NCI-H2081 treated with DMSO at 0.1 percent for 48 hours (cell line): ENCODE data around the gene TTYH1.

Experiments
- DNase-seq: peaks from one replicate; lab custom pipeline; 2025; lab: John Stamatoyannopoulos, UW

TTYH1 gene

DNA sequence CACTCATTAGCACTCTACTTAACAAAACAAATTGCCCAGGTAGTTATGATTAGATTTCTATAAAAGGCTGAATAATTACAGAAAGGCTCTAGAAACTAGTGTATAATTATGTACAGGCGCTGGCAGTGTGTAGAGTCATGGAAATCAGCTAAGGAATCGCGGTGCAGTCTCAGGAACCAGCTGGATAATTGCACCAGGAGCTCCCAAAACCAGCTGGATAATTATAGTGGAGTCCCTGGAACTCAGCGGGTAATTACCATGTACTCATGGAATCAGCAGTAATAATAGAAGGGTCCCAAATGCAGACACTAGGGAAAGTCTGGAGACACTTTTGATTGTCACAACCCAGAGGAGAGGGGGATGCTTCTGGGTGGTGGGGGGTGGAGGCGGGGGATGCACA, 23.2 kb upstream of the TTYH1 start:
- no peak for DNase-seq

DNA sequence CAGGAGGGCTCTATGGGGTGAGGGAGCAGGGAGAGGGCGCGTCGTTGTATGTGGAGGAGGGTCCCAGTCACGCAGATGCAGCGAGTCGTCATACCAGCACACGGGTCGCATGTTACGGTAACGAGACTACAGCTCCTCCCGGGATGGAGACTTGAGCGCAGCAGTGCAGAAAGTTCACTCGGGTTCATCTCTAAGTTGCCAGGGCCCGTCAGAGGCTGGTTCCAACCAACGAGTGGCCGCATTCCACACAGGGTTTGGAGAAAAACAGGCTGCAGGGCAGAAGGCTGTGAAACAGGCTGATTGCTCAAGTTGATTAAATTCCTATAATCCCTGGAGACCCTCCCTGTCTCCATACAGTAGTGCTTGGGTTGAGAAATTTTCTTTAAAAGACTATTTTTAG, 21.9 kb upstream of the TTYH1 start:
- DNase-seq, result no peak

DNA sequence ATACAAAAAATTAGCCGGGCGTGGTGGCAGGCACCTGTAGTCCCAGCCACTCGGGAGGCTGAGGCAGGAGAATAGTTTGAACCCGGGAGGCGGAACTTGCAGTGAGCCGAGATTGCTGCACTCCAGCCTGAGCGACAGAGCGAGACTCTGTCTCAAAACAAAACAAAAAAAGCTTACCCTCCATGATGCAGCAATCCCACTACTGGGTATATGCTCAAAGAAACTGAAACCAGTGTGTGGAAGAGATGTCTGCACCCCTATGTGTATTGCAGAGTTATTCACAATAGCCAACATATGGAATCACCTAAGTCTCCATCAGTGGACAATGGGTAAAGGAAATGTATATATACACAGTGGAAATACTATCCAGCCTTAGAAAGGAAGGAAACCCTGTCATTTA, 19.6 kb upstream of the TTYH1 start:
- DNase-seq, result no peak

DNA sequence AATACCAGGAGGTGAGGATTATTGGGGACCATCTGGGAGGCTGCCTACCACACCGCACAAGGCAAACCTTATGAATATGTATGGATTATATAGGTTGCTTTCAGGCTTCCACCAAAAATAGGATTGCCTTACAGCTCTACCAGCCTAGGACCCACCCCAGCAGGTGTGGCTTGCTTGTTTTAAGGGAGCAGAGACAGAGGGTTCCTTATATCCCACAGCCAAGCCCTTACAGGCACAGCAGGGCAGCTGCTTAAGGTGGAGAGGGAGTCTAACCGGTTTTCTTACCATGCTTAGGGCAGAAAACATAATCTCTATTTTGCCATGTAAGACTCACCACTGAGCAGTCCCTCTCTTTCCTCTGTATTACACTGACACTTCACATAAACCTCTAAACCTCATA, 16.1 kb upstream of the TTYH1 start:
- no peak for DNase-seq

DNA sequence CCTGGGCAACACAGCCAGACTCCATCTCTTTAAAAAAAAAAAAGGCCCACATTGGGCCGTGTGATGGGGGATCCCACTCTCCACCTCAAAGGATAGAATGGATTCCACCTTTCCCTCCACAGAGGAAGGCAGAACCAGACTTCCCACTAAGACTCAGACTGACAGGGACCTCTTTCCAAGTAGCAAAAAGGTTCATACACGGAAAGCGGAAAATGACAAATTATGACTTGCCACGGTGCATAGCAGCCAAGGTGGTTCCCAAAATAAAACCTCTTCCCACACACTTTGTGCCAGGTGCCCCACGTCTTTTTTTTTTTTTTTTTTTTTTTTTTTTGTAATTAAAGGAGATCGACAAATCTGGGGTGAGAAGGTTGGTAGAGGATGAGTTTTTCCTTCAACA, 14.4 kb upstream of the TTYH1 start:
- no peak for DNase-seq

DNA sequence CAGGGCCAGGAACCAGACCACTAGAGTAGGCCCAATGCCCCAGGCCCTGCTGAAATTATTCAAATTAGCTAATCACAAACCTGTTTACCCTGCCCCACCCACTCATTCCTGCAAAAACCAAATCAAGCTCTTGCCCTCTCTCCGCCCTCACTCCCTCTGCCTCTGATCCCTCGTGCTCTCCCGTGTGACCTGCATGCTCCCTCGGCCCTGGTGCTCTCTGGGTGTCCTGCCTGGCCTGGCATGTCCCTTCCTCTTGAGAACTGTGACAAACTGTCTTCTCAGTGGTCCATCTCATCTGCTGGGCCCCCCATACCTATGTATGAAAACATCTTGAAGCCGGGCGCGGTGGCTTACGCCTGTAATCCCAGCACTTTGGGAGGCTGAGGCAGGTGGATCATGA, 12.2 kb upstream of the TTYH1 start:
- no peak for DNase-seq

DNA sequence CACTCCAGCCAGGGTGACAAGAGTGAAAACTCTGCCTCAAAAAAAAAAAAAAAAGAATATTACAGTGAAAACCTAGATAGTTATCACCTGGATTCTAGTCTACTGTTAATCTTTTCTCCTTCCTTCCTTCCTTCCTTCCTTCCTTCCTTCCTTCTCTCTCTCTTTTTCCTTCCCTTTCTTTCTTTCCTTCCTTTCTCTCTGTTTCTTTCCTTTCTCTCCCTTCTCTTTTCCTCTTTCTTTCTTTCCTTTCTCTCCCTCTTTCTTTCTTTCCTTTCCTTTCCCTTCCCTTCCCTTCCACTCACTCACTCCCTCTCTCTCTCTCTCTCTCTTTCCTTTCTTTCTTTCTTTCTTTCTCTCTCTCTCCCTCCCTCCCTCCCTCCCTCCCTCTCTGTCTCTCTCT, 9.6 kb upstream of the TTYH1 start:
- DNase-seq, result no peak

DNA sequence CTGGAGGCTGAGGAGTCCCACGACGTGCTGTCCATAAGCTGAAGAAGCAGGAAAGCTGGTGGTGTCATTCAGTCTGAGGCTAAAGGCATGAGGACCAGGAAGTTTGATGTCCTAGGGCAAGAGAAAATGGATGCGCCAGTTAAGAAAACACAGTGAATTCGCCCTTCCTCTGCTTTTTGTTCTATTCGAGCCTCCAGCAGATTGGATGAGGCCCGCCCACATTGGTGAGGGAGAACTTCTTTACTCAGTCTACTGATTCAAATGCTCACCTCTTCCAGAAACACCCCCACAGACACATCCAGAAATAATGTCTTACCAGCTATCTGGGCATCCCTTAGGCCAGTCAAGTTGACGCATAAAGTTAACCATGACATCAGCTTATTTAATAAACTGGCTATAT, 7.5 kb upstream of the TTYH1 start:
- DNase-seq, result no peak

DNA sequence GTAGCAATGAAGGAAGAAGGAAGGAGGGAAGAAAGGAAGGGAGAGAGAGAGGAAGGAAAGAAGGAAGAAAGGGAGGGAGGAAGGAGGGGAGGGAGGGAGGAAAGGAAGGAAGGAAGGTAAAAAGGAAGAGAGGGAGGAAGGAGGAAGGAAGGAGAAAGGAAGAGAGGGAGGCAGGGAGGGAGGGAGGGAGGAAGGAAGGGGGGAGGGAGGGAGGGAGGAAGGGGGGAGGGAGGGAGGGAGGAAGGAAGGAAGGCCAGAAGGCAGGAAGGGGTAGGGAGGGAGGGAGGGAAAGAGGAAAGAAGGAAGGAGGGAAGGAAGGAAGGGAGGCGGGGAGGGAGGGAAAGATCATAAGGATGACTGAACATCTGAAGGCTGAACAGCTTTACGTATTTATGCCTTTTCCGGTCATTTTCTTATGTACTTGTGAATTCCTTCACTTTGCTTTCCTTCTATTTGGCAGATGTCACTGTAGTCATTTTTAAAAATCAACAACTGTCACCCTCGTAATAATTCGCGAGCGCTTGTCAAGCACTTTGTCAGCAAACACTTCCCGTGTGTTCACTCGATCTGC, 6.7 kb upstream of the TTYH1 start:
- no peak for DNase-seq

DNA sequence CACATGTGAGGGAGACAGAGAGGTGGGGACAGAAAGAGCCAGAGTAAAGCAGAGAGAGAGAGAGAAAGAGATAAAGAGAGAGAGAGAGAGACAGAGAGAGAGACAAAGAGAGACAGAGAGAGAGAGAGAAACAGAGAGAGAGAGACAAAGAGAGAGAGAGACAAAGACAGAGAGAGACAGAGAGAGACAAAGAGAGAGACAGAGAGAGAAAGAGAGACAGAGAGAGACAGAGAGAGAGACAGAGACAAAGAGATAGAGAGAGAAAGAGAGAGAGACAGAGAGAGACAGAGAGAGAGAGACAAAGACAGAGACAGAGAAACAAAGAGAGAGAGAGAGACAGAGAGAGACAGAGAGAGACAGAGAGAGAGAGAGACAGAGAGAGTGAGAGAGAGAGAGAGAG, 4.2 kb upstream of the TTYH1 start:
- DNase-seq, result no peak

DNA sequence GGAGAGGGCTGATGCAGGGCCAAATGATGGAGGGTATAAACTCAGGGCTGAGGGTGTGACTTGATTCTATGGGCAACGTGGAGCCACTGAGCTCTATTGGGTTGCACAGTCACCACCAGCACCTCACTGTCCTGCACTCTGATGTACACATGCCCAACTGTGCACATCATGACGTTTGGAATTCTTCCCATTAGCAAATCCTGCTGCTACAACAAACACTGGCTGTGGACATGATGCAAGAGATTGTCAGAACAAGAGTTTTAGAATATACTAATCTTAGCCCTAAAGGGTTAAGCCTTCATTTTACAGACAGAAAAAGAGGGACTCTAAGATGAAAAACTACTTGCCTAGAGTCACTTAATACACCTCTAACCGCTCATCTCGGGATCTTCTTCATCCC, 2.4 kb upstream of the TTYH1 start:
- no peak for DNase-seq

DNA sequence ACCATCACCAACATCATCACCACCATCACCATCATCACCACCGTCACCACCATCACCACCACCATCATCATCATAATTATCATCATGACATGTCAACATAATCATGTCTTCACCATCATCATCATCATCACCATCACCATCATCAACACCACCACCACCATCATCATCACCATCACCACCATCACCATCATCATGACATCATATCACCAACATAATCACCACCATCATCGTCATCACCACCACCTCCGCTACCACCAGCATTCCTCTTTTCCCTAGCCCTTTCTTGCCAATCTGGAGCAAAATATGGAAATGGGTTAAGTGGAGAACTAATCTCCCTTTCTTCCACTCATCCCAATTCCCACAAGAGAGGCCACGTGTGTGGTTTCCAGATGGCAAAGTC, 1.1 kb upstream of the TTYH1 start:
- DNase-seq, result no peak

DNA sequence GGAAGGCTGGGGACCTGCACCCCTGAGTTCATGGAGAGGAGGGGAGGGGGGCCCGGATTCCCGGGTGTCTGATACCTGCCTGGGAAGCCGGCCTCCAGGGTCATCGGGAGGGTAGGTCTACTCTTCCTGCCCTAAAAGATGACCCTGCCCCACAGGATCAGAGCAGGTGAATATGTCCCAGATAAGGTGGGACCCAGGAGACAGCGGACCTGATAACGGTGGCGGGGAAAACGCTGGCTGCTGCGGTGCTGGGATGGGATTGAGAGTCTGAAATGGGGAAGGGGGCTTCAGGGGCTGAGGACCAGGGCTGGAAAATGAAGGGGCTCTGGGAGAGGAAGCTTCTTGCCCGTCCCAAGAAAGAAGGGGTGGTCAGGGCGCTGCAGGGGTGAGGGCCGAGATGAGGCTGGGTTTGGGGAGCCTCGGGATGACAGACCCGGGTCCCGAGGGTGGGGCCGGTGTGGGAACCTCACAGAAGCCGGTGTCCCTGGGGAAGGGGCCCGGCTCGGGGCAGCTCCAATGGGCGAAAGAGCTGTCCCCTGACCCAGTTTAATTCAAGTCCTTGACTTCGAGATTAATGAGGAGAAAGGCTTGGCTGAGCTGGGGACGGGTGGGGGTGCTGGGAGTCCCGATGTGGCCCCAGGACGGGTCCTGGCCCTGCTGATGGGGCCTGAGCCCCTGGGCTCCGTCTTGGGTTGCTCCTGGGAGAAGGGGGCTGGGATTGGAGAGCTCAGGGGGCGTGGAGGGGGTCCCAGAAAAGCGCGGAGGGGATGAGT, 823 bp downstream of the TTYH1 start:
- no peak for DNase-seq

DNA sequence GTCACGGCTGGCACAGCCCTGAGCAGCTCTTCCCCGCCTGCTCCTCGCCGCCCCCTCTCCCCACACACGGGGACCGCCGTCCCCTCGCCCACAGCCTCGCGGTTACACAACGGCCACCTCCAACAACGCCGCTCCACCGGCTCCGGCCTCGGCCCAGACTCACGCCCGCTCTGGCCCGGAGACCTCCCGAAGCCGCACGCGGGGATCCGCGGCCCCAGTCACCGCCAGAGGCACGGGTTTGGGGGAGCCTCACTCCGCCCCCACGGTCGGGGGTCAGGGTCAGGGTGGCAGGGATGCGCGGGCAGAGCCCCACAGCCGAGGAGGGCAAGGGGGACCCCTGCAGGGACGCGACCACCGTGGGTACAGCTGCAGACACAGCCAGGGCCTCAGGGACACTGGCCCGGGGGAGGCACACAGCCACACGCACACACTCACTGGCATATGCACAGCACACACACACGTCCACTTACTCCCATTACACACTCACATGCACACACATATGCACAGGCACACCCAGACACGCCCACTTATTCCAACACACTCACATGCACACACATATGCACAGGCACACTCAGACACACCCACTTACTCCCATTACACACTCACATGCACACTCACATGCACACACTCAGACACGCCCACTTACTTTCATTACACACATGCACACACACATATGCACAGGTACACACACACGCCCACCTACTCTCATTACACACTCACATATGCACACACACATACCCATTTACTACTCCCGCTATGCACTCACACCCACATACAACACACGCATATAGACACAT, 1.6 kb downstream of the TTYH1 start:
- no peak for DNase-seq

DNA sequence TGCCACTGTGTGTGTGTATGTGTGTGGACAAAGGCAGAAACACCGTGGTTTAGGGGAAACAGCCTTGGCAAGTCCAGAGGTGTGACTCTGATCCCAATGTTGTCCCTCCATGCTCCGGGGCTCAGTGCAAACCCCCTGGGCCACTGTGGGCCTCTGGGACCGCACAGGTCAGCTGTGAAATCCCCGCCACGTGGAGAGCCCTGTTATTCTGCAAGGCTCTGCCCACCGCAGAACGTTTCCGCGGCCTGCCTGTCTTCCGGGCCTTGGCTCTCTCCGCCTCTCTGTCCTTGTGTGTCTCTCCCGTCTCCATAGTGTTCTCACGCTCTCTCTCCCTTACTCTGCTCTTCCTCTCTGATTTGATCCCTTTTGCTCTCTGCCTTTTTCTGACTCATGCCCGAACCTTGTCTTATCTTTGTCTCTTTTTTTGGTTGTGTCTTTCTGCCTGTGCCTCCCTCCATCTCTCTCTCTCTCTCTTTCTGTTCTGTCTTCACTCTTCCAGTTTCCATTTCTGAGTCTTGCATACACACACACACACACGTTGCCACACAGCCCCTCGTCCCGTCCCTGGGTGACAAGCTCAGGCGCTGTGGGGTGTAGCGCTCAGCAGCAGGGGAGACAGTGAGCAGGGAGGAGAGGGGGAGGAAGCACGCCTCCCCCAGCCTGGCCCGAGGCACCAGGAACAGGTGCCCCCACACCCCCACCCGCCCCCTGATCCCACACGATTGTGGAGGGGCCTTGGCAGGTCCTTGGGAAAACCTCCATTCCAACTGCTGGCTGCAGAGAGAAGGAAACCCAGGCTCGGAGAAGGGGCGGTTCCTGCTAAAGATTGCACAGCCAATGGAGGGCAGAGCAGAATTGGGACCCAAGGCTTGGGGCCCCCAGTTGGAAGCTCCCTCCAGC, 3.0 kb downstream of the TTYH1 start:
- DNase-seq, result no peak

DNA sequence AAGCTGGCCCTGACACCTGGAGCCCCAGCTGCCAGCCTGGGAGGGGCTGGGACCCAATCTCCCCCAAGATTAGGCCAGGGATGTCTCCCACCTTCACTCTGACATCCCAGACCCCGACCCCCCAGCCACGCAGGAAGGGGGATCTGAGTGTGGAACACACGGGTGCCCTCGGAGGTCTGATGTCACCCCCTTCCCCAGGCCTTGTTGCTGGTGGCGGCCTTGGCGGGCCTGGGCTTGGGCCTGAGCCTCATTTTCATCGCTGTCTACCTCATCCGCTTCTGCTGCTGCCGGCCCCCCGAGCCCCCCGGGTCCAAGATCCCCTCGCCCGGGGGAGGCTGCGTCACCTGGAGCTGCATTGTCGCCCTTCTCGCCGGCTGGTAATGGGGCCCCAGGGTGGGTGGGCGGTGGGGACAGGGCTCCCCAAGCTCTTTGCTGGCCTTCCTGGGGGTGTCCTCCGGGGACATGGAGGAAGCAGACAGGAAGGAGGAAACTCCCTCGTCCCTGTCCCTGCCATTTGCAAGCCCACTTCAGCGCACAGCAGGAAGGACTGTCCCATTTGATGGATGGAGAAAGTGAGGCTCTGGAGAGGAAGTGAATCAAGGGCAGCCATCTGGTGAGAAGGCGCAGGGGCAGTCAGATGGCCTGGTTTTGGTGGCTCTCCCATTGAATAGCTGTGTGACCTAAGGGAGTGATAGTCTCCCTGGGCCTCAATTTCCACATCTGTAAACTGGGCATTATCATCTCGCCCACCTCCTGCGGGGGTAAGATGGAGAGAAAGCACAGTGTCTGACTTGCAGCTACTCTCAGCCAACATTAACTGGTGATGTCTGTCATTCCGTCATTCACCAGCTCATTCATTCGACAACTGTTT, 3.9 kb downstream of the TTYH1 start:
- no peak for DNase-seq

DNA sequence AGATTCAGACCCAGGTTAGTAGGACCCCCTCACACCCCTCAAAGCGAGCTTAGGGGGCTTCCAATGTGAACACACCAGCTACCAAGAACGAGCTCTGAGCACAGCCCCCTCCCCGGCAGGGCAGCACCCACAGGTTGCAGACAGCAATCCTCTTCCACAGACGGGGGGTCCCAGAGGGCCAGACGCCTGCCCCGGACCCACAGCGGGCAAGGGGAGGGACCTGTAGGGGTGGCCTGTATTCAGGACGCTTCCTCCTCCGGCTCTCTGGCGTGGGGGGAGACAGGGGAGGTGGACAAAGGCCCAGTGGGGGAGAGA, 4.8 kb downstream of the TTYH1 start:
- no peak for DNase-seq

DNA sequence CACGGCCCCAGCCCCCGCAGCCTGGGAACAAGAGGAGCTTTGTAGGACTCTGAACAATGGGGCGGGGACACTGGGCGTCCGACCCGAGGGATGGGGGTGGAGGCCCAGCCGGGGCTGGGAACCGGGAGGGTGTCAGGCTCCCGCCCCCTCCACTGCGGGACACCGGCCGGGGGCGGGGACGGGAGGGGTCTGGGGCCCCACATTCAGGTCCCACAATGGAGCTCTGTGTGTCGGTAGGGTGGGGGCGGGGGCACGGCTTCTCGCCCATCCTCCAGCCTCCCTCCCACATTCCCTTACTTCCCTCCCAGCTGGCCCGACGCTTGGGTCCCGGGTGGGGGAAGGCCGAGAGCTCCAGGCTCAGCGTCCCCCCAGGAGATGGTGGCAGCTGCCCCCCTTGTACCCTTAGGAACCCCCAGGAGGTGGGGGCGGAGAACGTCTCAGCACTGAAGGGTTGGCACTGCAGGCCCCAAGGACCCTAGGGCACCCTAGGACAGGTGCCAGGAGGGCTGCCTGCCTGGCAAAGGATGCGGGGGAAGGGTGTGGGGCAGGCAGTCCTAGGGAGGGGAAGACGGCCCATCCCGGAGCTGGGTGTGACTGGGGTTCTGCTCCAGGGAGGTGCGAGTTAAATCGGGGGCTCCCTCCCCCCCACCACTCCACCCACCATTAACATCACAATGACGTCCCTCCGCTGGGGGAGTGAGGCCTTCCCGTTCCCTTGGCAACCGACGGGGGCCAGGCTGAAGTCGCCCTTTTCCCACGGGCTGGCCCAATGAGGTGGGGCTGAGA, 5.3 kb downstream of the TTYH1 start:
- DNase-seq, result no peak

DNA sequence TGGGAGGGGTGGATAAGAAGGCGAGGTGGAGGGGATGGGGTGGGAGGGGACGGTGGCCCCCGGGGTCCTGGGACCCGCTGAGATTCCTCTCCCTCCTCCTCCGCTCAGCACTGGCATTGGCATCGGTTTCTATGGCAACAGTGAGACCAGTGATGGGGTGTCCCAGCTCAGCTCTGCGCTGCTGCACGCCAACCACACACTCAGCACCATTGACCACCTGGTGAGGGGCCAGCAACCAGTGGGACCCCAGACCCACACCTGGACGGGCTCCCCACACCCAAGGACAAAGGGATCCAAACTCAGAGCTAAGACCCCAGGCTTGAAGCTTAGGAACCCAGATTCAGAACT, 5.9 kb downstream of the TTYH1 start:
- DNase-seq, result no peak

DNA sequence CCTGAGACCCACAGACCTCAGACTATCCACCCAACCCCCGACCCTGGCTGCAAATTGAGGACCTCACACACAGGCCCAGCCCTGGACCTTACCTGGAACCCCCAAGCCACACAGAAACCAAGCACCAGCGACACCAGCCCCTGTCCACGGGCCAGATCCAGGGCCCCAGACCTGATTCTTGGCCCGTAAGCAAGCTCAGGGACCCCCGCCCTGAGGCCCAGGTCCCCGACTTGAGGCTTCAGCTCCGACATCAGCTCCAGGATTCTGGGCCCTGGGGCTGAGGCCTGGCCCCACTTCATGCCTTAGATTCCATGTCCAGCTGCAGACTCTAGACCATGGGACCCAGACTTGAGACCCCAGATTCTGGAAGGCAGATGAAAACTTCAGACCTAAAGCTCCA, 6.3 kb downstream of the TTYH1 start:
- DNase-seq, result no peak

DNA sequence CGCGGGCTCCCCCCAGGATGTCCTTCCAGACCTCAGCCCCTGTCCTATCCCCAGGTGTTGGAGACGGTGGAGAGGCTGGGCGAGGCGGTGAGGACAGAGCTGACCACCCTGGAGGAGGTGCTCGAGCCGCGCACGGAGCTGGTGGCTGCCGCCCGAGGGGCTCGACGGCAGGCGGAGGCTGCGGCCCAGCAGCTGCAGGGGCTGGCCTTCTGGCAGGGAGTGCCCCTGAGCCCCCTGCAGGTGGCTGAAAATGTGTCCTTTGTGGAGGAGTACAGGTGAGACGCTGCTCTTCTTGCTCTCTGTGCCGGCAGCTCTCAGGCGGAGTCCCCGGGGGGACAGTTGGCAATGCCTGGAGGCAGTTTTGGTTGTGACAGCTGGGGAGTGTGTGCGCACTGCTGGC, 6.9 kb downstream of the TTYH1 start:
- DNase-seq, result no peak
